Spleen (tissue), 7 donors: ENCODE measurements around the gene STEAP2.

Experiments
- CTCF ChIP-seq, 11 experiments: fragments of 200-600 bp in 7 of 11; fragments of 450-650 bp in 4 of 11; sonication (generic) in 4 of 11; IDR thresholded peaks in 8 of 11; conservative IDR thresholded peaks in 3 of 11; 1 replicate in 7 of 11; 2 replicates in 4 of 11; pipeline versions ENCODE4 v1.4.0 to v1.8.0; 2016 to 2021; ENCODE audit warnings: antibody characterized with exemption in 11 of 11, inconsistent platforms in 4 of 11, mild to moderate bottlenecking in 1 of 11
- POLR2A ChIP-seq, 3 donors: fragments of 450-650 bp; IDR thresholded peaks; one replicate each; pipeline ENCODE4 v1.5.1; 2017; ENCODE audit warnings: antibody characterized with exemption in 3 of 3, mild to moderate bottlenecking in 1 of 3
- POLR2AphosphoS5 ChIP-seq, 3 donors: sonication (generic); formaldehyde crosslinking; IDR thresholded peaks; one replicate each; pipeline ENCODE4 v1.5.1; 2017; ENCODE audit warnings: antibody characterized with exemption in 3 of 3
- donor health status: DM: no; HTN: no; CAD: no; lungs with moderate emphysema.
- donor health status: DM: no; HTN: no; CAD: no.
- donor health status: DM: no; HTN: no; CAD: no.

DNA sequence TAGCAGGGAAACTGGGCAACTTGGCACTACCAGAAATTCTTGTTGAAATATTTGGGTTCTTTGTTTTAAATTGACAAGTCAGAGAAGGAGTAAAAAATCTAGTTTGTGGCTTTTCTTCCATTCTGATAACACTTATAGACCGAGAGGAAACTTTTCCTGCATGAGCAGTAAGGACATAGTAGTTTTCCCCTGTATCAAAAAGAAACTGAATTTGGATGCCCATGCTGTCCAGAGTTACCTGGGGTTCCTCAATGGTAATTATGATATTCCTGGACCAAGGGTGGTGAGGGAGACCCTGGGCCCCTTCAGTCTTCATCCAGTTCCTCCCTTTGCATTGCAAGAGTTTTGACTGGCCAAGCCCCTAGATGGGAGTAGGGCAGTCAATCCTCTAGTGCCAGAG is 19.9 kb upstream of the STEAP2 start:
- no peak for TF ChIP-seq CTCF (IDR thresholded peaks at IDR 0.05 in 8 of 11, conservative IDR thresholded peaks at IDR 0.05 in 3 of 11)
- TF ChIP-seq POLR2AphosphoS5 (IDR thresholded peaks at IDR 0.05) = no peak
- TF ChIP-seq POLR2A (IDR thresholded peaks at IDR 0.05) = no peak
